Brain pericyte (primary cell): Measurements from ENCODE around the gene TACC2.

Source experiments
- DNase-seq: peaks from one replicate; pipeline ENCODE4 v3.0.0-alpha.2; 2012; ENCODE audit warnings: low read depth, low spot score

Gene TACC2

GRCh38 chr10:122246830-122247520, 258.0 kb downstream of the TACC2 start:
- no peak for DNase-seq

DNA sequence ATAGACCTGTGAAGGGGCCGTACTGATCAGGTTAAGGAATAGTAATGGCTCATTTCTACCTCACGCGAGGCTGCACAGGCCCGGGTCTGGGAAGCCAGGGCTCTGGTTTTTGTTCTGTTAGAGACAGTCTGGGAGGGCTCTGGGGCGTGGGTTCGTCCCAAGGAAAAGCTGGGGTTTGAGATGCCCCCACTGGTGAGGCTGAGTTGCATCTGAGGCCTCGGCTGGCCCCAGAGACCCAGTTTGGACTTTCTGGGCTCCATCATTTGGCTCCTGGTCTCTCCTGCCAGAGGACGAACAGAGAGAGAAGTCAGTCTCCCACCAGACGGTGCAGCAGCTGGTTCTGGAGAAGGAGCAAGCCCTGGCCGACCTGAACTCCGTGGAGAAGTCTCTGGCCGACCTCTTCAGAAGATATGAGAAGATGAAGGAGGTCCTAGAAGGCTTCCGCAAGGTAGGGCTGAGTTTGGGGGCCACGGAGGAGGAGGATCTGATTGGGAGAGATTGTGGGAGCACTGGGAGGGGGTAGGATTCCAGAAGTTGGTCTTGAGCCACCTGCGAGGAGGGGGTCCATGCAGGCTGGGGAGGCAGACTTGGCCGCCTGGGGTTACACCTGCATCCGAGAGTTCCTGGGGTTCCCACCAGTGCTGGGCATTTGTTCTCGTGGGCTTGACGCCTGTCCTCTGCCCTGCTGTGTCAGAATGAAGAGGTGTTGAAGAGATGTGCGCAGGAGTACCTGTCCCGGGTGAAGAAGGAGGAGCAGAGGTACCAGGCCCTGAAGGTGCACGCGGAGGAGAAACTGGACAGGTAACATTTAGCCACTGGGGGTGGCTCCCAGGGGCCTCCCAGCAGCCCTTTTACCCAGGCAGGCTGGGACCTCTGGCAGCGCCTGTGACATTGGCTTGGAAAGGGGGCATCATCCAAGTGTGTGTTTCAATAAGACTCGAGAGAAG, 259.7 kb downstream of the TACC2 start:
- DNase-seq = no peak

- DNase-seq = no peak
These were observed 260.4 kb downstream of the TACC2 start for GRCh38 chr10:122249303-122249850.

DNA sequence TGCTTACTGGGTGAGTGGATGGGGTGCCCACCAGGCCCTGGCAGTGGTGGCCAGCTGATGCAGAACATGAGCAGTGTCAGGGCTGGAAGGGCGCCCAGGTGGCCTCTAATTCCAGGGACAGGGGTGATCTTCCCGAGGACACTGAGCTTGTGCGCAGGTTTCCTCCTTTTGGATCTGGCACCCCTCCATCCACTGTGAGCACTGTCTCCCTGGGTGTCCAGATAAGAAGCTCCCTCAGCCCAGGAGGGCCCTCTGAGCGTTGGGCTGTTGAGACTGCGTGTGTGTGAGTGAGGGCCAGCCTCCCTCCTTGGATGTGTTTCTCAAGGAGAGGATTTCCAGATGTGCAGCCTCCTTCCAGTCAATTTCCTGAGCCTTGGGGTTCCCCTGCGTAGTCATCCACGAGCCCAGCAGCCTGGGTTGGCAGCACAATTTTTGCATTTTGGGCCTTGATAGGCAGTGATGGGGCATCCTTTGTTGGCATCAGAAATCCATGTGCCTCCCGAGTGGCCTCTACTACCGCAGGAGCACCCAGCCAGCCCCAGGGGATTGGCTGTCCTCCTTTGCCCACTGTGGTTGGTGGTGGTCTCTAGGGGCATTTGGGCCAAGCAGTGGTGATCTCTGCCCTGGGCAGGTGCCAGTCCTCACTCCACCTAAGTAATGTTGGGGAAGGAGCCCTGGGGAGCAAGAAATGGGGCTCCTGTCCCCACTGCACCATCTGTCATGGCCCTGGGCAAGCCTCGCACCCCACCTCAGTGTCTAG, 261.2 kb downstream of the TACC2 start:
- DNase-seq = no peak

GRCh38 chr10:122251459-122252255, 262.7 kb downstream of the TACC2 start:
- no peak for DNase-seq

GRCh38 chr10:122252805-122253204, 263.8 kb downstream of the TACC2 start:
- no peak for DNase-seq

DNA sequence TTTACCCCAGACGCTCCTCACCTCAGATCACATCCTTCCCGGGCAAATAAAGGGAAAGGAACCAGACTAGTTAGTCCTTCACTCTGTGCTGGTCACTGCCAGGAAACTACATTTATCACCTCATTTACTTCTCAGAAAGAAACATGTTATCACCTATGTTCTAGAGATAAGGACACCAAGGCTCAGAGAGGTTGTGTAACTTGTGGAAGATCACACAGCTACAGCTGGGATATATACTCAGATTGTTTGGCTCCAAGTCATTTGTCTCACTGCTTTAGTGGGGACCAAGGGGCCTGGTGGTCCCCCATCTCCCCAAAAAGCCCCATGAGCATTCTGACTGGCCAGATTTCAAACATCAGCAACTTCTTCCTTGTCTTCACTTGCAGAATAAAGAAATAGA, 264.6 kb downstream of the TACC2 start:
- DNase-seq = no peak

- DNase-seq = no peak
These were observed 265.9 kb downstream of the TACC2 start for GRCh38 chr10:122254831-122255230.

DNA sequence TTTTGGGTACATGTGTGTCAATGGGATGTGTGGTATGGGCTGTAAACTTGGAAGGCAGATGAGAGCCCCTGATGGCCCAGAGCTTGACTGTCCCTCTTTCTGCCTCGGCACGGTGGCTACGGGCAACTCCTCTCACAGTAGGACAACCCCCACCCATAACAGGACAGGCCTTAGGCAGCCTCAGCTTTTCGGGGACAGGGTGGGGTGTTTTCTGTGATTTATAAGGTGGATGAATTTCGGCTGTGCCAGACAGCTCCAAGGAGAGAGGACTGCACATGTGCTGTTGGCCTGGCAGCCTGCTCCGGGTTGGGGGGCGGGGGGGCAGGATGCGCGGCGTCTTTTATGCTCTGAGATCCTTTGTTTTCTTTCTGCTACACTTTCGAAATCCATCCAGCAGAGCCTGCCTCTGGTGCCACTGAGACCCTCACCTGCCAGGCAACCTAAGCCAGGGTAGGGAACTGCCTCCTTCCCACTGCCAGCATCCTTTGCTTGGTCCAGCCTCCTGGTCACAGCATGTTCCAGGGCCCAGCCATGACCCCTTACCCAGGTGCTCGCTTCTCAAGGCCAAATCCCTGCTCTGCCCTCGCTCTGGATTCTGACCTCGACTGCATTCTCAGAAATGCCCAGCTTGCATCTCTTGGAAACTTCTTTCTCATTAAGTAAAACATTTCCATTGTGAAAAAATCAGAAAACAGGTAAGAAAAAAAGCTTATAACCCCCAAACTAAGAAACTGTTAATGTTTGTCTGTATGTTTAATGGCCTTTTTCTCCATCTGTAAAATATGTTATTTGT, 266.7 kb downstream of the TACC2 start:
- no peak for DNase-seq

DNA sequence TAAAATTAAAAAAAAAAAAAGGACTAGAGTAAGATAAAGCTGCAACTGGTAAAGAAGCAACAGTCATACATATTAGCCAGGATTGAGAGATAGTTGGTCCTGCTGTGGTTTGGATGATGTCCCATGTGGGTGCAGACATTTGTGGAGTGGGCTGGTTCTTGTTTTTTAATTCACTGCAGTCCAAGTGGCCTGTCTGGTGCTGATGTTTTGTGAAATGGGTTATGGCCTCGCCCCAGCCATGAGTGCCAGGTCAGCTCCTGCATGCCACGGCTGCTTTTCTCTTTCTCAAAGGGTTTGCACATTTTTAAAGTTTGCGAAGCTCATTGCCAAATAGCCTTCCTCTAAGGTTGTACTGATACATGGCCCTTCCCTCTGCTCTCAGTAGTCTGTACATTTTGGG, 268.1 kb downstream of the TACC2 start:
- no peak for DNase-seq

DNA sequence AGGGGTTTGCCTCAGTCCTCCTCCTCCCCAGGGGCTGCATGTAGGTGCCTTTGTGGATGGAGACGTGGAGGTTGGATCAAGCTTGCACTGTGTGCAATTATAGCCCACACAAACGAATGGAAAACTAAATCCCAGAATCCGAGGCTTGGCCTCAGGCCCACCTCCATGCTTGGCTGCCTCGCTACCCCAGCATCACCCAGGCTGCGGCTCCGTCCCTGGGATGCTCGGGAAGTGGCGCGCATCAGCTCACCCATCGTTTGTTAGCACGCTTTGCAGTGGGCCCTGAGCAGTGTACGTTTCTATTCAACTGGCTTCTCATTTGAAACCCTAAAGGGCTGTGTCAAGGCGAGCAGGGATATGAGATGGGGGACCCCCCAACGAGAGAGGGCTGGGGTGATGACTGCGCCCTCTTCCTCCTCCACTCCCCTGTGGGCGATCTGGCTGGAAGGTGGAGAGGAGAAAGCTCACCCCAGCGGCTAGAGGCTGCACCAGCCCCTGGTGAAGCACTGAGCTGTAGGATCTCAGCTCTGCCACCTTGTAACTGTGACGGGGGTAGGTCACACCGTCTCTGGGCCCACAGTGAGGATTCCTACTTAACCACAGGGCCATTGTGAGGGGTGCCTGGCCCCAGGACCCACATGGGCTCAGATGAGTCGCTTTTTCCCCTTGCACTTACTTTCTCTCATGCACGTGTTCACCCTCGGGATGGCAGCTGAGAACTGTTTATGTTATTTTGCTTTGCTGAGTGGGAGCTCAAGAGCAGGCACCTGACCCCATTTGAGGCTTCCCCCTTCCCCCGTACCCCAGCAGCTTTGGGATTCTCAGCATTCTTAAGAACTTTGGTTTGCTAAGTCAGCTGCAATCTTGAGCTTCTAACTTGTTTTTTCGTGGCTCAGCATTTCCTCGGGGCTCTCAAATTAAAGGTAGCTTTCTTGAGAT, 269.4 kb downstream of the TACC2 start:
- no peak for DNase-seq

GRCh38 chr10:122259075-122259466, 270.1 kb downstream of the TACC2 start:
- DNase-seq = no peak

DNA sequence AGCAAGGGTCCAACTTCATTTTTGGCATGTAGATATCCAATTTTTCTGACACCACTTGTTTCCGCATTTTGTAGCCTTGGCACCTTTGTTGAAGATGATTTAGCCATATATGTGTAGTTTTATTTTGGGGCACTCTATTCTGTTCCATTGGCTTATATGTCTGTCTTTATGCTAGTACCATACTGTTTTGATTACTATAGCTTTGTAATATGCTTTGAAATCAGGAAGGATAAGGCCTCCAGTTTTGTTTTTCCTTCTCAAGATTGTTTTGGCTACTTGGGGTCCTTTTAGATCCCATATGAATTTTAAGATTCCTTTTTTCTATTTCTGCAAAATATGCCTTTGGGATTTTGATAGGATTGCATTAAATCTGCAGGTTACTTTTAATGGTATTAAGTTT, 272.6 kb downstream of the TACC2 start:
- DNase-seq = no peak

GRCh38 chr10:122263971-122264370, 275.0 kb downstream of the TACC2 start:
- no peak for DNase-seq

DNA sequence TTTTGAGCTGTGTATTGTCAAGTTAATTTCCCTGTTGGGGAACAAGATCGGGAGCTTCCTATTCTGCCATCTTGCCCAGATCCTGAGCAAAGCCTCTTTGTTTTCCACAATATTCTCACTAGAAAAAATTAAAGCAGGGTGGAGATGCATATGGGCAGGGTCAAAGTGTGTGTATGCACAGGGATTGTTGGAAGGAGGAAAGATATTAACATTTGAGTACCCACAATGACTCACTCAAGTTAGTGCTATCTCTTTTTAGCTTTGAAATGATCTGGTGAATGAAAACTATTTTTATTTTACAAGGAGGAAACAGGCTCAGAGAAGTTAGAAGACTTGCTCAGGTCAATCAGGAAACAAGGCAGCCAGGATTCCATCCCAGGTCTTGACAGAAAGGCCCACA, 275.5 kb downstream of the TACC2 start:
- DNase-seq = no peak

DNA sequence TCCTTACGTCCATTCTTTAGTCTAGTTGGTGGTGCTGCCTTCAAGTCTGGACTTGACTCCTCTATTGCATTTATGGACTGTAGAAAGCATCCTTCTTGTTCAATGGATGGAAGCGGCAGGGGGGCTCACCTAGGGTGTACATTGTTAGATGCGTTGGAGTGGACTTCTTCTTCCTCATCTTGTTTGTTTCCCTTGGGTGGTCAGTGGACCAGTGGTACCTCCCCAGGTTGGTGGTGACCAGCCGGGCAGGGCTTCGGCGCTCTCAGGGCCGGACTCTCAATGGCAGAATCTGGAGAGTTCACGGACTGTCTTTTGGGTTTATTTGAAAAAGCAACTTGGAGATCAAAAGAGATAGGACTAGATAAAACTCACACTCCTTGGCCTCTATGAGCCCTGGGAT, 276.0 kb downstream of the TACC2 start:
- no peak for DNase-seq

DNA sequence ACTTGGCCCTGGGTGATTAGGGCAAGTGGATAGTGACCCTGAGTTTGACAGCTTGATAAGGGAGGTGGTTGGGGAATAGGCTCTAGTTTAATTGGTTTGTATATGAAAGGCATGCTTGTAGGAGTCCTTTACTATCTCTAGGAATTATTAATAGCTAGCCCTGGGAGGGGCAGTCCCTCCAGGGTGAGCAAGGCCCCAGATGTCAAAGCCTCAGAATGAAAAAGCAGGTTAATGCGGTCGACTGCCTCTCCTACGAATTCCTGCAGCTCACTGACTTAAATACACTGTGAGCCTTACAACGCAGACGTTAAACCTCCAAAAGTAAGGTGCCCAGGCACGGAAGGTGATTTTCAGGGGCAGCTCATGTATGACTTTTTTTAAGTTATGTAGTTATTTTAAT, 276.9 kb downstream of the TACC2 start:
- no peak for DNase-seq

DNA sequence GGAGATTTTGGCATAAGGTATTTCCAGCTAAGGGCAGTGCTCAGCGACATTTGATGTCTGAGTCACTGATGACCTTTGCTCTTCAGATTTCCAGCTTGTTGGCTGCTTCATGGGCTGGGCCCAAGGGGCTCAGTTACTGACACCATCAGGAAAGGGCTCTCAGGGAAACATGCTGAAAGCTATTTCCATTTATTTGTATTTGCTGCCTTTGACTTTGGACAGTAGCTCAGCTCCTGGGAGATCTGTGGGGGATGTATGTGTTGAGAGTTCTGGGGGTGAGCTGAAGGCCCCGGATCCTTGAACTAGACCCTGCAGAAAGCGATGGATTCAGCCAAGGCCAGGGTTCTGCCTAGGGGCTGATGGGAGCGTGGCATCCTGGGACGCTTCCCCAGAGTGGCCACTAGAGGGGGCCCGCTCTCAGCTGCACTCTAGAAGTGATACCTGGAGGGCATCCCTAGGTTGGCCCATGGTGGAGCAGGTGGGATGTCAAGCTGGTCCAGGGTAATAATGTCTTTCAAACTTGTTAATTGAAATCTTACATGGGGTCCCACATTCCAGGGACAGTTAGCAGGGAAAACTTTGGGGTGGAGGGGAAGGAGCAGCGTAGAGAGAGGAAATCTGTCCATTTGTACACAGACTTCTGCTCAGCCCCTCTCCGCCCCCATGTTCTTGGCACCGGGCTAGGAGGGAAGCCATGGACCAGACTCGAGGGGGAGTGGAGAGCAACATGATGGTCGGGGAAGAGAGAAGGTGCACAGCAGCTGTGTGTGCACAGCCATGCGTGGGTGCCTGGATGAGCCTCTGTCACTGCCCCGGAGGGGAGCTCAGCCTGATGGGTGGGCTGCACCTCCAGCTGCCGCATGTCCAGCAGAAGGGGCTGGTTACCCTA, 279.1 kb downstream of the TACC2 start:
- DNase-seq = no peak
